RWPE2 (cell line): Measurements from ENCODE around the gene DHFR.

Experiments
- ATAC-seq: fragments of 200-7000 bp; cut with Tn5 transposase; 3 replicates; pipeline ENCODE4 v1.9.1; 2021; ENCODE audit warnings: low read depth
- DNase-seq: peaks from one replicate; pipeline ENCODE4 v3.0.0-alpha.2; 2020; ENCODE audit warnings: low spot score
- H3K27ac ChIP-seq: fragments of 450-650 bp; 2 replicates; pipeline ENCODE4 v1.5.1; 2017; ENCODE audit warnings: mild to moderate bottlenecking; ENCODE audit not compliant: poor library complexity, severe bottlenecking
- H3K27me3 ChIP-seq: fragments of 250-450 bp; sonication (Bioruptor Pico); 2 replicates; pipeline ENCODE4 v1.5.1; 2021; ENCODE audit warnings: mild to moderate bottlenecking, moderate library complexity; ENCODE audit not compliant: insufficient read depth, poor library complexity, severe bottlenecking
- H3K36me3 ChIP-seq: fragments of 250-450 bp; sonication (Bioruptor Pico); 2 replicates; pipeline ENCODE4 v1.5.1; 2020; ENCODE audit warnings: low read depth, mild to moderate bottlenecking, moderate library complexity
- H3K4me1 ChIP-seq: fragments of 250-450 bp; sonication (Bioruptor Pico); 2 replicates; pipeline ENCODE4 v1.5.1; 2021; ENCODE audit warnings: mild to moderate bottlenecking, moderate library complexity; ENCODE audit not compliant: insufficient read depth, poor library complexity, severe bottlenecking
- H3K4me3 ChIP-seq: fragments of 250-450 bp; sonication (Bioruptor Pico); 2 replicates; pipeline ENCODE4 v1.5.1; 2021; ENCODE audit warnings: mild to moderate bottlenecking, moderate library complexity; ENCODE audit not compliant: severe bottlenecking
- H3K9me3 ChIP-seq: fragments of 250-450 bp; sonication (Bioruptor Pico); 2 replicates; pipeline ENCODE4 v1.5.1; 2021; ENCODE audit warnings: mild to moderate bottlenecking, moderate library complexity; ENCODE audit not compliant: severe bottlenecking
- CTCF ChIP-seq: fragments of 450-650 bp; IDR thresholded peaks from one replicate; pipeline ENCODE4 v1.5.1; 2017; ENCODE audit warnings: mild to moderate bottlenecking, moderate library complexity; ENCODE audit not compliant: poor library complexity, severe bottlenecking

Gene DHFR

GRCh38 chr5:80609692-80610091, 45.1 kb downstream of the DHFR start:
- Histone ChIP-seq H3K4me3 (no peak overlapping the region), H3K27ac (no peak overlapping the region), H3K36me3 (no peaks in the 10 kb centered on the region), H3K4me1 (no peaks in the 10 kb centered on the region), H3K27me3 (no peaks in the 10 kb centered on the region), H3K9me3 (no peaks in the 10 kb centered on the region)
- TF ChIP-seq CTCF = no peak
- no peak for DNase-seq
- no peak for ATAC-seq

DNA sequence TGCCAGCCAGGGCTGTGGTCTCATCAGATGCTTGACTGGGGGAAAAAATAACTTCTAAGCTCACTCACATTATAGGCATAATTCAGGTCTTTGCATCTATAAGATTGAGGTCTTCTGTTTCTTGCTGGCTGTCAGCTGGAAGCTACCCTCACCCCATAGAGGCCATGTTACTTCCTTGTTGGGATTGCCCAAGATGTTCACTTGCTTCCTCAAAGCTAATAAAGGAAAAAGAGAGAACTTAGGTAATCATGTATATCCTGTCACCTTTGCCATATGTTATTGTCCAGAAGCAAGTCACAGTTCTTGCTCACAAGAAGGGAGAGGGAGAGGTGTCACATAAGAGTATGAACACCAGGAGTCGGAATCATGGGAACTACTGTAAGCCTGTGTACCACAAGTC, 46.1 kb downstream of the DHFR start:
- Histone ChIP-seq H3K9me3 (no peaks in the 10 kb centered on the region), H3K27ac (no peak overlapping the region), H3K27me3 (no peaks in the 10 kb centered on the region), H3K4me3 (no peak overlapping the region), H3K4me1 (no peaks in the 10 kb centered on the region), H3K36me3 (no peaks in the 10 kb centered on the region)
- ATAC-seq (no peak), DNase-seq (no peak)
- TF ChIP-seq CTCF = no peak

GRCh38 chr5:80607832-80608231, 47.0 kb downstream of the DHFR start:
- no peak for DNase-seq
- Histone ChIP-seq H3K4me1 (no peaks in the 10 kb centered on the region), H3K36me3 (no peaks in the 10 kb centered on the region), H3K27ac (no peak overlapping the region), H3K4me3 (no peak overlapping the region), H3K27me3 (no peaks in the 10 kb centered on the region), H3K9me3 (no peaks in the 10 kb centered on the region)
- no peak for TF ChIP-seq CTCF
- ATAC-seq = no peak

DNA sequence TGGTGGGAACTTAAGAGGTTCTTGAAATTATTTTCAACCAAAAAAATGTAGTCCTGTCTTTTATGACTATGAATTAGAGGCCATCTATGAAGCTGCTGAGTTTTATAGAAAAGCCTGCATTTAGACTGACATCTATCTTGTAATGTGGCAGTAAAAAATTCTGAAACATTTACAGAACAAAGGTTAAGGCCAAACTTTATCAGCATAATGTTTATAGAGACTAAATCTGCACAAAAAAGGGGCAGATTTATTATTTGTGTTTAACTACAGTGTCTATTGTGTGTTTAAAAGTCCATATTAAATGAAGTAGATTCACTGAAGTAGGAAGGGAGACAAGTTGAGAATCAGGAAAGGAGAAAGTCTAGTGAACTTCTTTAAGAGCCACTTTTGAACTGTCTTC, 47.4 kb downstream of the DHFR start:
- no peaks in the 10 kb centered on the region for H3K27me3 ChIP-seq
- no peak for DNase-seq
- no peak for TF ChIP-seq CTCF
- no peaks in the 10 kb centered on the region for H3K9me3 ChIP-seq
- ATAC-seq = no peak
- H3K27ac ChIP-seq = no peak overlapping the region
- H3K4me3 ChIP-seq = no peak overlapping the region
- no peaks in the 10 kb centered on the region for H3K4me1 ChIP-seq
- no peaks in the 10 kb centered on the region for H3K36me3 ChIP-seq

GRCh38 chr5:80600943-80601693, 53.7 kb downstream of the DHFR start:
- no peak for ATAC-seq
- Histone ChIP-seq H3K27ac (no peak overlapping the region), H3K4me1 (no peaks in the 10 kb centered on the region), H3K9me3 (no peaks in the 10 kb centered on the region), H3K4me3 (no peak overlapping the region), H3K36me3 (no peaks in the 10 kb centered on the region), H3K27me3 (no peaks in the 10 kb centered on the region)
- no peak for TF ChIP-seq CTCF
- DNase-seq = no peak
